ENCODE results near the gene SCAMP2.

- TF ChIP-seq CTCF (IDR thresholded peaks at IDR 0.05 in 2 of 3, conservative IDR thresholded peaks at IDR 0.05 in 1 of 3; ENCODE audit: borderline replicate concordance in 1 of 3, insufficient read depth in 1 of 3, low read depth in 2 of 3, low read length in 2 of 3) (no peak), SRF (IDR thresholded peaks at IDR 0.05; ENCODE audit: low read depth) (no peak), CBX3 (IDR thresholded peaks at IDR 0.05; ENCODE audit: low read depth) (no peak), POLR2A (IDR thresholded peaks at IDR 0.05; ENCODE audit: borderline replicate concordance, extremely low read depth, insufficient read depth, insufficient read length) (no peak), MAX (IDR thresholded peaks at IDR 0.05) (no peak), ELF1 (IDR thresholded peaks at IDR 0.05; ENCODE audit: borderline replicate concordance, low read depth) (no peak), POLR2AphosphoS5 (IDR thresholded peaks at IDR 0.05; ENCODE audit: low read depth, low read length) (no peak), EZH2 (IDR thresholded peaks at IDR 0.05) (no peak), SIN3A (IDR thresholded peaks at IDR 0.05; ENCODE audit: low read depth) (no peak), FOSL1 (IDR thresholded peaks at IDR 0.05; ENCODE audit: low read depth) (no peak), REST (IDR thresholded peaks at IDR 0.05; ENCODE audit: low read depth) (no peak), ATF3 (IDR thresholded peaks at IDR 0.05) (no peak), ZFX (IDR thresholded peaks at IDR 0.05) (no peak)
These were observed 12.3 kb upstream of the SCAMP2 start for GRCh38 chr15:74885461-74885860.

Measured in HCT116 (cell line).